Germinal center (tissue), 1 donor: Measurements from ENCODE around the gene C3orf62.

ENCODE experiments used
- DNase-seq: peaks from one replicate; pipeline ENCODE4 v3.0.0; 2012; ENCODE audit warnings: mixed read lengths, low spot score

The C3orf62 gene

DNA sequence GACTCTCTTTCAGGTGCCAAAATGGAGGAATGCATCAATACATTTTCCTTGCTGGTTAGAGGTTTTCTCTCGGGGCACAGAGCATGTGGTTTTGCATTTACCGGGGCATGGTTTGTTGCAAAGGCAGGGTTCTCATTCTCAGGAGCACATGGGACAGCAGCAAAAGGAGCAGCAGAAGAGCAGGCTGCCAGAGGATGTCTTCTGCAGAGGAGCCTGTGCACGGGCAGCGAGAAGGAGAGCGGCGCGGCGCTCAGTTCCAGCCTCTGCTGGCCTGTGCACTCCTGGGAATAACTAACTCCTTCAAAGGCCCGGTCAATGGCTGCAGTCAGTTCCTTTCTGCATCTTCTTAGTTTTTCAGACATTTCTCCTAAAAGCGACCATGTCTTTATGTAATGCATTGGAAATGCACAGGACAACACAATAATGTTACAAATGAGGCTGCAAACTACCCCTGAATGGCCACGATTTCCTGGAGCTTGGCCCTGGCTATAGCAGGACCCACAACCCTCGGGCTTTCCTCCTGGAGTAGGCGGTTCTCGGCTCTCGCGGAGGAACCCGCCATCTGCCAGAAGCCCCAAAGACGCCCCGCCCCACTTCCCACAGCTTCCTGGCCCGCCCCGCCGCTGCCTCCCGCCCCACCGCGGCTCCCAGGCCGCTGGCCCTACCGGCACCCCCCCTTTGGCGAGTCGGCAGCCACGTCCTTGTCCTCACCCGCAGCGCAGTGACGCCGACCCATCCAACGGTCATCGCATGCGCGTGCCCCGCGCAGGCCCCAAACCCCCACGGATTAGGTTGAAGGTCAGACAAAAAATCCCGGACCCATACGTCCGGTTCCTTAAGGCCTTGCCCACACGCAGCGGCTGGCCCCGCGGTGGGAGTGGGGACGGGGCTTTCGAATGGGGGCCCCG, at the start of gene C3orf62:
TSS of gene C3orf62 (minus strand) at position 758 of the 908 bp plus-strand sequence. CDS start at position 398, 360 bp downstream.
- peak; percentile 73 for DNase-seq

DNA sequence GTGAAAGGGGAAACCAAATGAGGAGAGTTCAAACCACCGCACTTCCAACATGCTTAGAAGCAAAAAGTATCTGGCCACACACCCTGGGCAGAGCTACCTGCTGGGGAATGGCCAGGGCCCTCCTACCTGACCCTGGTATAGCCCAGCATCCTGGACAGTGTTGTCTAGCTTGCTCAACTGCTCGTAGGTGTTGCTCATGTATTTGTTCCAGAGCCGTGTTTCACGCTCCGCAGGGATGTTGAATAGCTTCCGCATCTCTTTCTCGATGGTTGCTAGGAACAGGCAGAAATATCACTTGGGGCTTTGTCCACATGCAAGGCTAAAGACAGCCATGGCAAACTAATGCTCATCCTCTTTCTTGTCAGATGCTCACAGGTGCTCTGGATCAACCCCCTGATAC, 47.7 kb upstream of the C3orf62 start:
- no peak for DNase-seq

DNA sequence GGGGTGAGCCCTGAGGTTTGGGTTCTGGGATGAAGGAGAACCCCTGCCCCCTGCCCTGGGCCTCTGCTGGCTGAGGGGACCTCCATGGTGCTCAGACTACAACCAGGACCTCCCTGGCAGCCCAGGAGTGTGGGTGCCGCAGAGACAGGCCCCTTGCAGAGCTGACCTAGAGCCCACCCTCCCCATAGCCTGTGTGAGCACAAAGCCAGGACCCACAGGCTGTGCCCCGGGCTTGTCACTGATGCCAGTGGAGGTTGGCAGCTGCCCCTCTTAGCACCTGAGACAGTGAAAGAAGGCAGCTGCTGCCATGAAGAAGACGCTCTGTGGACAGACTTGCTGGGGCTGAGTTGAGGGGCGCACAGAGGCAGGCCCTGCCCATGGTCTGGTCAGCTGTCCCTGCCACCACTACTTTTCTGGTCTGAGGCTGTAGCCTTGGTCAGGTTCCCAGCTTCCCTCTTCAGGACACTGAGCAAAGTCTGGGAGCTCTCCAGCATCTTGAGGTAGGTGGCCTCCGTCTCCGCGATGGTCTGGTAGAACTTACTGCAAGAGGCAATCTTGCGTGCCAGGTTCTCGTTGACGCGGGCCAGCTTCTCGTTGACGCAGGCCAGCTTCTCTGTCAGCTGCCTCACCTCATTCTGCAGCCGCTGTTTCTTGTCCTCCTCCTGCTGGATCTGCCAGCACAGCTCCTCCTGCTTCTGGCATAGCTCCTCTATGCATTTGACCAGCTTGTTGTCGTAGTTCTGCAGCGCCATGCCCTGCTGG, 39.8 kb upstream of the C3orf62 start:
- no peak for DNase-seq

- no peak for DNase-seq
Measured at GRCh38 chr3:49313896-49314688, 37.1 kb upstream of the C3orf62 start.

- no peak for DNase-seq
Measured at GRCh38 chr3:49311283-49311682, 34.3 kb upstream of the C3orf62 start.

DNA sequence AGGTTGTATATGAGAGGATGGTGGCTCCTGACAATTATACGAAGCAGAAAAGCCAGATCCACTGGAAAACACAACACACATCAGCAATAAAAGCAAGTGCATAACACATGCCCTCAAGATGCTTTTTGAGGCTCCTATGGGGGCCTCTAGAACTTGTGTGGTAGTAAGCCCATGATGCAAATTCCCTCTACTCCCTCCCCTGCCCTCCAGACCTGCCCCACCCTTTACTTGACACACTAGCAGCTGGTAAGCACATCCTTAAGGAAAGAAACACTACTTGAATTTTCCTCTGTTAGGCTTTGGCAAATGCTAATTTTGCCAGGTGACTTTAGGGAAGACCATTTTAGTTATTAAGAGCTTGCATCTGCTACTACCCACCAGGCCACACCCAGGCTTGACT, 33.6 kb upstream of the C3orf62 start:
- DNase-seq: no peak

DNA sequence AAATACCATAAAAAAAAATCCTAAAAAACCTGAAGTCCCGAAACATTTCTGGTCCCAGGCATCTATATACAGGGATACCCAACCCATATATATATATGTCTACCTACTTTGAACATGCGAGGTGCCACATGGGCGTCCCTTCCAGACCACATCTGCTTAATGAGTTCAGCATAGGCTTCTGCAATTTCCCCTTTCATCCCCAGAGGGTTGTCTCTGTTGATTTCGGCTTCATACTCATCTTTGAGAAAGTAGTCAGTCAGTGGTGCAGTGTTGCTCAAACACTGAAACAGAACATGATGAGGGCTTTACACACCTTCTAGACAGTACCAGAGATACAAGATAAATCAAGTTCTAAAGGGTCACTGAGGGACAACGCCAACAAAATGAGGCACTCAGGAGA, 28.6 kb upstream of the C3orf62 start:
- DNase-seq: no peak

GRCh38 chr3:49302613-49303012, 25.6 kb upstream of the C3orf62 start:
- no peak for DNase-seq

GRCh38 chr3:49300595-49300994, 23.6 kb upstream of the C3orf62 start:
- no peak for DNase-seq

- DNase-seq: no peak
Measured at GRCh38 chr3:49298511-49298910, 21.5 kb upstream of the C3orf62 start.

DNA sequence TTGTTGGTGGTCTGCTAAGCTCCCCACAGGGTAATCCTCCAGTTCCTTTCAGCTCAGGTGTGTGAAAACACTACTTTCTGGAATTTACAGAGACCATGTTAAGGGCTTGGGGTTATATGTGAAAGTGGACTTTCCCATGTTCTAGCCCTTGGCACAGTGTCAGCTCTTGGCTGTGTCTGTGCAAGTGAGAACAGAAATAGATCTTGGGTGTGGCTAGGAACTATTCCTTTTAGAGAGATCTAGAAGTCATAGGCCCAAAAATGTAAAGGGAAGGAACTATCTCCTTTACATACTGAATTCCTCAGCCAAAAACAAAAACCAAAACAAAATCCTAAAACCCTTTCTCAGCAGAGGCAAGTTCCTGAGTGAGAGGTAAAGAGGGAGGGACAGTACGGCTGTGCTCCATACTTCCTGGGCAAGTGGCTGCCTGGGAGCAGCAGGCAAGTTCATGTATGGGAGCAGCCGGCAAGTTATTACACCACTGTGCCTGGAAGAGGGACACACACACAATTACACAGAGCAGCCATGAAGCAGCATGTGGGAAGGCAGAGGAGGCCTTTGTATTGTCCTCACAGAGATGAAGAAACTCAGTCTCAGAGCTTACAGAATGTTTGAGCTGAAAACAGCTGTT, 19.9 kb upstream of the C3orf62 start:
- no peak for DNase-seq

DNA sequence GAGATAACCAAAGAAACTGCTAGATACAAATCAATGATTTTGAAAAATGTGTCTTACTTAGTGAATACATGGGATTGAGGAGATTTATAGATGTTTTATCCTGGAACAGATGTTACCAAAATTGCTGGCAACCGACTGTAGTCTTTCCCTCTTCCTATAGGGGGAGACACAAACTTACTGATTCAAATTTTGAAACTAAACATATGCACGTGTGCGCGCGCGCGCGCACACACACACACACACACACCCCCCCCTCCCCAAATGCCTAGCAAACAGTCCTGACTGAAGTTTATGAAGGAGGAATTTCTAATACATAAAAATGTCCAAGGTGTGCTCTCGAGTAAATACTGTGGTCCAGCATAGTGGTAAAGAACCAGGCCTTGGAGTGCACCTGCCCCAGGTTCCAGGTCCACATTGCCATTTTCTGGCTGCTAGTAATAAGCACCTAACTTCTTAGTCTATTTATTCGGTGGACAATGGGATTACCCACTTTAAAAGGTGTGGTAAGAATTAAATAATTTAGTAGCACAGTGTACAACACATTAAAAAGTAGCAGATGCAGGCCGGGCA, 18.5 kb upstream of the C3orf62 start:
- peak; percentile 26 for DNase-seq

DNA sequence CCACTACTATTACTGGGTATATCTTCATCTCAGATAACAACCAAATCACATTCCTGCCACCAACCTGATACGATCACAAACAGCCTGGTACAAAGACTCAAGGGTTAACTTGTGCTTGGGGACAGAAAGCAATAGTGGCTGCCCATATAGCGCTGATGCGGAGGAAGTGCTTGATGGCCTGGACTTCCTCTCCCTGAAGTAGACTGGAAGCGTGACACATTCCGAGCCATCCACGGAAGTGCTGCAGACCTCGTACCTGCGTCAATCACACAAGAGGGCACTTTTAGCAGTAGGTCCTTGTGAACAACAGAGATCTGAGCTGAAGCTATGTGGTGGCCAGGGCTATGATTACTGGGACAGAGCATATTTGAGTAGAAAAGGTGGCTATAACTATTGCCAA, 17.3 kb upstream of the C3orf62 start:
- DNase-seq: no peak

- DNase-seq: no peak
Measured at GRCh38 chr3:49283997-49284396, 7.0 kb upstream of the C3orf62 start.

GRCh38 chr3:49279376-49279775, 2.3 kb upstream of the C3orf62 start:
- DNase-seq: no peak

DNA sequence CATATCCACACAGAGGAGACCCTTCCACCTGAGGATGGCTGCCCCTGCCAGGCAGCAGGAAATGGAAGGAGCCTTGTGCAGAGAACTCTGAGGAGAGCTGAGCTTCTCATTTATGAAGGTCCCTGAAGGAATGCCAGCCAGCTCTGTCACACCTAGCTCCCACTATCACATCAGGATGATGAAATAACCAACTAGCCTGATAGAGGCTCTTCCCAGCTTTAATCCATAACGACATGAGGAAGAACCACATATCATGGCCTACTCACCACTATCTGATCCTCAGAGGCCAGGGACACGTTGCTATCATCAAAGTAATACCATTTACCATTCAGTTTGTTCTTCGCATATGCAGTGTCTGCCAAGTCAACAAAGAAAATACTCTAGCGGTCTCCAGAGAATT, 1.5 kb upstream of the C3orf62 start:
- no peak for DNase-seq

- DNase-seq: no peak
Measured at GRCh38 chr3:49277383-49277775, 347 bp upstream of the C3orf62 start.

DNA sequence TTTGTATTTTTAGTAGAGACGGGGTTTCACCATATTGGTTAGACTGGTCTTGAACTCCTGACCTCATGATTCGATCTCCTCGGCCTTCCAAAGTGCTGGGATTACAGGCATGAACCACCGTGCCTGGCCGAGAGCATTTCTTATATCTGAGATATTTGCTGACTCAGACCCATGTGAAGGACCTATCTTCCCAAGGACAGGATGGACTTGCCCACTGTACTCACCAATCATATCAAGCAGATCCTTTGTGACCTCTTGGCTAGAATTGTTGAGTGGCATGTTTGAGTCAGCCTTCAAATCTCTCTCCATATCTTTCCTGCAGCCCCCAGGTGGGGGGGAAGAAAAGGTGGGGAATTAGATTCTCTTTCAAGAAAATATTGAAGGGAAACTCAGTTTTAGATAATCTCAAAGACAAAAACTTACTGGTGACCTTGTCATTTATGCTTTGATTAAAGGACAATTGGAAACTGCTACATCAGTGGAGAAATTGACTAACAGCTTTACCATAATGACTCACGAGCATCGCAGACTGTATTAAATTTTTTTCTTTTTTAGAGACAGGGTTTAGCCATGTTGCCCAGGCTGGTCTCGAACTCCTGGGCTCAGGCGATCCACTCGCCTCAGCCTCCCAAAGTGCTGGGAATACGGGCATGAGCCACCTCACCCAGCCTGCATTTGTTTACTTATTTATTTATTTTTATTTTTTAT, 3.1 kb downstream of the C3orf62 start:
- no peak for DNase-seq

DNA sequence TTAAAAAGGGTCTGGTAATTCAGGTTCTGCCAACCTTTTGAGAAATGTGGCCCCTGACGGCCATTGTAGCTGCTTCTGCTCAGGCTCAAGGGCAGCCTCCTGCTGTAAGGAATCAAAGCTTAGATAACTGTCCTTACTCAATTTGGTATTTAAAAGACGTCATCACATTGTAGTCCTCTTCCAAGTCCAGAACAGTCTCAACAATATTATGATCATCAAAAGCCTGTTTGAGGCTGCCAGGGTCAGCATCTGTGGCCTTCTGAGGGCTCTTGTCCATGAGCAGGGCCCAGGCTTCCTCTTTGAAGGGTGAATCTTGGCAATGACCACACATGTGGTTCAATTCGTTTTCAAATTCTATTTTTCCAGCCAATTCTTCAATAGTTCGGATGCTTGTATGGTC, 6.0 kb downstream of the C3orf62 start:
- no peak for DNase-seq

GRCh38 chr3:49270156-49270500, 6.9 kb downstream of the C3orf62 start:
- DNase-seq: no peak
